IPS-18a (cell line): ENCODE results near the gene SYNDIG1.

Experiments
- H3K27ac ChIP-seq: one replicate; pipeline ENCODE4 v1.5.1; 2013; ENCODE audit warnings: low read length
- H3K27me3 ChIP-seq: one replicate; pipeline ENCODE4 v1.6.1; 2013; ENCODE audit warnings: mild to moderate bottlenecking, low read length; ENCODE audit not compliant: control insufficient read depth, insufficient read depth
- H3K36me3 ChIP-seq: one replicate; pipeline ENCODE4 v1.6.1; 2013; ENCODE audit warnings: low read depth, low read length; ENCODE audit not compliant: control insufficient read depth
- H3K4me1 ChIP-seq: one replicate; pipeline ENCODE4 v1.6.1; 2013; ENCODE audit warnings: low read depth, low read length; ENCODE audit not compliant: control insufficient read depth
- H3K4me3 ChIP-seq: one replicate; pipeline ENCODE4 v1.5.1; 2013; ENCODE audit warnings: low read length
- H3K9ac ChIP-seq: one replicate; pipeline ENCODE4 v1.6.1; 2013; ENCODE audit warnings: mild to moderate bottlenecking, low read length, moderate library complexity
- H3K9me3 ChIP-seq: one replicate; pipeline ENCODE4 v1.6.1; 2013; ENCODE audit warnings: low read depth, low read length; ENCODE audit not compliant: control insufficient read depth

SYNDIG1 gene

DNA sequence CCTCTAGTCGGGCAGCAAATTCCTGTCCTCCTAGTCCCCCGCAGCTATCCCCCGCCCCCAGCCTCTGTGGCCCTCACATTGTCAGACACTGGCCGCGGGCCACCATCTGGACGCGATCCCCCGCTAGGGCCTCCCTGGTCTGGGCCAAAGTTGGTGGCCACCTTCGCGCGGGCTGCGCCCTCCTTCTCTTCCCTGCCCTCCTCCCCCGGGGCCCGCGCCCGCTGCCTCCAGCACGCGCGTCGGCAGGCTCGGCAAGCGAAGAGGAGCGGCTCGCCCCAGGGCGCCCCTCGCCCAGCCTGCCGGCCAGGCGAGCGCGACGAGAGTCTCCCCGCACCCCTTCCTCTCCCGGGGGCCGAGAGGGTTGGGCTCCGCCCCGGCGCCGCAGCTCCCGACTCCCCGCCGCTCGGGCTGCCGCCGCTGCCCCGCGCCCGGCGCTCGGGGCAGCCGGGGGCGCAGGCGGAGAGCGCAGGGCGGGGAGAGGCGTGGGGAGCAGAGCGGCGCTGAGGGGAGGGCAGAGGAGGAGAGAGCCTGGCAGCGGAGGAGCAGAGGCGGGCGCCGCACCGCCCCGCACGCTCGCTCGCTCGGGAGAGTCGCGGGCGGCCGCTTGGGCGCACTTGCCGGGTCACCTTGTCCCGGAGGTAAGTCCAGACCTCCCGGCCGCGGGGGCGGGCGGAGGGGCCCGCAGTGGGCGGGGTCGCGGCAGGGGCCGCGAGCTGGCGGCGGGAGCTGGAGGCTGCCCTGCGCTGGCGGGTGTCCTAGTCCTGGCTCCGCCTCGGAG is at the start of gene SYNDIG1:
SYNDIG1 (plus strand) TSS at position 514 of the 778 bp plus-strand sequence. CDS start 73,469 bp downstream, outside the sequence.
- Histone ChIP-seq H3K27ac (no peak within 1 kb of the TSS), H3K4me3 (peak within 1 kb of the TSS; percentile 66), H3K9ac (peak within 1 kb of the TSS; percentile 29), H3K27me3 (peaks cover 70% of the 10 kb centered on the region), H3K4me1 (peaks cover 30% of the 10 kb centered on the region), H3K9me3 (no peaks in the 10 kb centered on the region), H3K36me3 (no peaks in the 10 kb centered on the region)

DNA sequence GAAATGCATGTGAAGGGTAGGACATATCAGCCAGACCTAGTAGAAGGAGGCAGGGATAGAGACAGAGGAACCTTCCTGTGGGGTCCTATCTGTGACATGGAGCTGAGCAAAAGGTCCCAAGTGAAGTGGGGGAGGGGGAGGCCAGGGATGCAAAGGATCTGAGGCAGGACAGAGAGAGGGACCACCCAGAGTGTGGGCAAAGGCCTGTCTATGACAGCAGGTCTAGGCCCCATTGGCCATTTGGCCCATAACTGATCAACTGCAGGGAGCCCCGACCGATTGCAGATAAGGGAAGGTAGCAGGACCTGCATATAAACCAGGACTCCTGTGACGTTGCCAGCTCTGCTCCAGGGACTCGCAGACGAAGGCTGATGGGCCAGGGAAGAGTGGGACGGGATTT is 49.6 kb upstream of the SYNDIG1 start:
- H3K4me1 ChIP-seq: peaks cover 13% of the 10 kb centered on the region
- no peak overlapping the region for H3K4me3 ChIP-seq
- H3K9me3 ChIP-seq: peaks cover 6% of the 10 kb centered on the region
- no peaks in the 10 kb centered on the region for H3K27me3 ChIP-seq
- H3K9ac ChIP-seq: no peak overlapping the region
- H3K36me3 ChIP-seq: no peaks in the 10 kb centered on the region
- no peak overlapping the region for H3K27ac ChIP-seq

DNA sequence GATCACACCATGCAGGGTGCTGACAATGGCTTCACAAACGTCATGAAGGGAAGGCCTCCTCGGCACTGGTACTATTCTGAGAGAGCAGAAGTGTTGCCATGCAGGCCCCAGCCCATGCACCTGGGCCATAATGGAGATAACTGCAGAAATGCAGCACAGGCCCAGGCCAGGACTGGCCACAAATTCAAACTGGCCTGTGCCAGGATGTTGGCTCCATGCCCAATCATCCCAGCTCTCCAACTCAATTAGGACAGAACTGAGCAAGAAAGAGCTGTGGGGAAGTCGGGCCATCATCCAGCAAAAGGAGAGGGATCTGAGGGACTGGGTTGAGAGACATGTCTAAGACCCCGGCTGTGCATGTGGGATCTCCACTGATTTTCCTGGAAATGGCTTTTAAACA is 48.9 kb upstream of the SYNDIG1 start:
- no peaks in the 10 kb centered on the region for H3K27me3 ChIP-seq
- H3K9me3 ChIP-seq: peaks cover 6% of the 10 kb centered on the region
- H3K36me3 ChIP-seq: no peaks in the 10 kb centered on the region
- H3K27ac ChIP-seq: no peak overlapping the region
- H3K4me1 ChIP-seq: peaks cover 20% of the 10 kb centered on the region
- no peak overlapping the region for H3K4me3 ChIP-seq
- H3K9ac ChIP-seq: no peak overlapping the region

DNA sequence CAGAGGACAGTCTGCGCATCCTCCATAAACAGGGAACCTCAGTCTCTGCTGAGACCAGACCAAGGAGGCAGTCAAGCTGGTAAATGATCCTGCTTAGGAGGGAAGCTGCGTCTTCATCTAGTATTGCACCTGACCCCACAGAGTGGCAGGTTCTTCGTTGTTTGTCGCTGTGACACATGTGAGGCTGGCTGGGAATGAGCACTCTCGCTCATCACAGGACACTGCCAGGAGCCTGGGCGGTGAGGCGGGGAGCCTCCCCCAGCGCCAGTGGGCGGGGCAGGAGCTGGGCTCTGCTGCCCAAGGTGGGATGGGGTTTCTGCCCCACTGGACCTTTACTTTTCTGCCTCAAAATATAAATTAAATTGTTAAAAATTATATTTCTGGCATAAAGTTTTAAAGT is 48.4 kb upstream of the SYNDIG1 start:
- H3K27me3 ChIP-seq: no peaks in the 10 kb centered on the region
- H3K27ac ChIP-seq: no peak overlapping the region
- H3K4me3 ChIP-seq: no peak overlapping the region
- H3K36me3 ChIP-seq: no peaks in the 10 kb centered on the region
- peaks cover 25% of the 10 kb centered on the region for H3K4me1 ChIP-seq
- H3K9ac ChIP-seq: no peak overlapping the region
- H3K9me3 ChIP-seq: peaks cover 4% of the 10 kb centered on the region

DNA sequence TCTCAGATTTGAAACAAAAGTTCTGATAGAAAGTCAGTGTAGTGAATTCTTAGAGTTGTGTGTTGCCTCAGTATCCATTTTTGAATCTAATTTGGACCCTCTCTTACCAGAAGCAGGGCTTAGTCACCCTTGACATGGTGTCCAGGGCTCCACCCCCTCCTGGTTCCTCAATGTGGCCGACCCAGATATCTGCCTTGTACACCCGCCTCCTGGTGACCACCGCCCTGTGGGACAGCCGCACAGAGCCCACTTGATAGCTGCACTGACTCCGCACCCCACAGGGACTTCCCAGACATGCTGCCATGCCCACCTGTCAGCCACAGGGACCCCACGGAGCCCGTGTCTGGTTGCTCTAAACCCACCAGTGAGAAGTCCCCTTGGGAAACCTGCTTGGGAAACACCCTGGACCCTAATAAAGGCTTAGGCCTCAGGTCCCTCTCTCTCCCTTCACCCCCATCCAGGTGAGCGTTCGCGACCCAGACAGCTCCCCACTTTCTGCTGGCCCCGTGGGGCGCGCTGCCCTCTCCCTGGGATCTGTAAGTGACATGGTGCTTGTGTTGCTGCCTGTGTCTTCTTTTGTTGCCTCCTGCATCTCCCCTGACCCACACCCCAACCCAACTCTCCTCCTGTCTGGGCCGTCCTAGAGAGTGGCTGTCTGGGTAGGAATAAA is 47.2 kb upstream of the SYNDIG1 start:
- no peaks in the 10 kb centered on the region for H3K9me3 ChIP-seq
- H3K4me1 ChIP-seq: peaks cover 35% of the 10 kb centered on the region
- H3K9ac ChIP-seq: no peak overlapping the region
- no peaks in the 10 kb centered on the region for H3K36me3 ChIP-seq
- H3K27ac ChIP-seq: no peak overlapping the region
- no peaks in the 10 kb centered on the region for H3K27me3 ChIP-seq
- H3K4me3 ChIP-seq: no peak overlapping the region

DNA sequence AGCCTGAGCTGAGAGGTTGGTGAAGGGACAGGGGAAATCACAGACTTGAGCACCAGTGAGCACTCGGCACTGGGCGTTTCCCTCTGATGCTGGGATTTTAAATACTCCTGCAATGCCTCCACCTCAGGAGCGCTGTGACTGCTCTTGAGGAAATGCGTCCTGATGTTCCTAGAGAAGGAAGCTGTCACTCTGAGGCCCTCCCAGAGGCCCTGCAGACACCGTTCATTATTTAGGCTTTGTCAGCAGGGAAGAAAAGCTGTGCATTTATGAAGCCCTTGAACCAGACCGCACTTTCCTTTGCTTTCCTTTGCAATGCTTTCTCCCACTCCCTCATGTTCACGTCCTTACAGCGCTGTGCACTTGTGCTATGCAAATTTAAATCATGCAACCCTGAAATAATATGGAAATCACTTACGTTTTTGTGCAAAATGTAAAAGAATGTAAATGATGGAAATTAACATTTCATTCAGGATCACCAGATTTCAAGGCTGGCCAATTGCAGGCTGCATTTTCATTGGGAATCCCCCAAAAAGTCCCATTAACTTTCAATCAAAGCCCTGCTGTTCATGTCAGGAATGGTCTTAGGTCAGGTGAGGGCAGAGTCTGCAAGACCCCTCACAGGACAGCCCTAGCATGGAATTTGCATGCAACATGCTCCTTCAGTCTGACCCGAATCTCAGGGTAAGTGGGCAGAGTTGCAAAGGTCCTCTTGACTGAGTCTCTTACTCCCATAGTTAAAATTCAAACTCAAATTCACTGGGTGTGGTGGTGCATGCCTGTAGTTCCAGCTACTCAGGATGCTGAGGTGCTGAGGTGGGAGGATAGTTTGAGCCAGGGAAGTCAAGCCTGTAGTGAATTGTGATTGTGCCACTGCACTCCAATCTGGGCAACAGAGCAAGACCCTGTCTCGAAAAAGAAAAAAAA is 45.8 kb upstream of the SYNDIG1 start:
- no peak overlapping the region for H3K27ac ChIP-seq
- no peaks in the 10 kb centered on the region for H3K27me3 ChIP-seq
- H3K9ac ChIP-seq: no peak overlapping the region
- peak overlapping the region; percentile 5 for H3K4me3 ChIP-seq
- H3K4me1 ChIP-seq: peaks cover 35% of the 10 kb centered on the region
- no peaks in the 10 kb centered on the region for H3K9me3 ChIP-seq
- H3K36me3 ChIP-seq: no peaks in the 10 kb centered on the region

DNA sequence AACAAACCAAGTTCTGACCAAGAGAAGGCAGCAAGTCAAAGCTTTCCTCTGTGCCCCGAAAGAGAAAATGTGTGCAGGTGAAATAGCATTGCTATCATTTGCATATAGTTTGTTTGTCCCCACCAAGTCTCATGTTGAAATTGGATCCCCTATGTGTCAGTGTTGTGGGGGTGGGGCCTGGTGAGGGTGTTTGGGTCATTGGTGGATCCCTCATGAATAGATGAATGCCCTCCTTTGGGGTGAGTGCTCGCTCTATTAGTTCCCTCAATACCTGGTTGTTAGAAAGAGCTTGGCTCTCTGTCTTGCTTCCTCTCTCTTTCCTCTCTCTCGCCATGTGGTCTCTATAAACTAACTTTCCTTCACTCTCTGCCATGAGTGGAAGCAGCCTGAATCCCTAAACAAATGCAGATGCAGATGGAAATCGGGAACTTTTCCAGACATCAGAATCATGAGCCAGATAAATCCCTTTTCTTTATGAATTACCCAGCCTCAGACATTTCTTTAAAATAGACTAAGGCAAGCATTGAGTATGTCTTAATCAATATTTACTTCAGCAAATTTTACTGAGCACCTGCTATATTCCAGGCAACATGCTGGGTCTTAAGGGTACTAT is 43.8 kb upstream of the SYNDIG1 start:
- H3K27ac ChIP-seq: no peak overlapping the region
- peaks cover 35% of the 10 kb centered on the region for H3K4me1 ChIP-seq
- no peak overlapping the region for H3K9ac ChIP-seq
- no peaks in the 10 kb centered on the region for H3K27me3 ChIP-seq
- no peaks in the 10 kb centered on the region for H3K36me3 ChIP-seq
- H3K9me3 ChIP-seq: no peaks in the 10 kb centered on the region
- peak overlapping the region; percentile 18 for H3K4me3 ChIP-seq

DNA sequence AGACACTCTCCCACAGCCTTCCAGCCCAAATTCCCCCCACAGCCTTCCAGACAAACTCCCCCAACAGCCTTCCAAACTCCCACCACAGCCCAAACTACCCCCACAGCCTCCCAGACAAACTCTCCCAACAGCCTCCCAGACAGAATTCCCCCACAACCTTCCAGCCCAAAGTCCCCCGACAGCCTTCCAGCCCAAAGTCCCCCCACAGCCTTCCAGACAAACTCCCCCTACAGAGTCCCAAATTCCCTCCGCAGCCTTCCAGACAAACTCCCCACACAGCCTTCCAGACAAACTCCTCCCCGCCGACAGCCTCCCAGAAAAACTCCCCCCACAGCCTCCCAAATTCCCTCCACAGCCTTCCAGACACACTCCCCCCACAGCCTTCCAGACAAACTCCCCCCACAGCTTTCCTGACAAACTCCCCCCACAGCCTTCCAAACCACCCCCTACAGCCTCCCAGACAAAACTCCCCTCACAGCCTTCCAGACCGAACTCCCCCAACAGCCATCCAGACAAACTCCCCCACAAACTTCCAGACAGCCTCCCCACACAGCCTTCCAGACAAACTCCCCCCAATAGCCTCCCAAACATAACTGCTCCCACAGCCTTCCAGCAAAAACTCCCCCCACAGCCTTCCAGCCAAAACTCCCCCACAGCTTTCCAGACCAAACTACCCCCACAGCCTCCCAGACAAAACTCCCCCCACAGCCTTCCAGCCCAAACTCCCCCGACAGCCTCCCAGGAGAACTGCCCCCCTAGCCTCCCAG is 38.0 kb upstream of the SYNDIG1 start:
- H3K9me3 ChIP-seq: no peaks in the 10 kb centered on the region
- no peaks in the 10 kb centered on the region for H3K27me3 ChIP-seq
- H3K27ac ChIP-seq: no peak overlapping the region

DNA sequence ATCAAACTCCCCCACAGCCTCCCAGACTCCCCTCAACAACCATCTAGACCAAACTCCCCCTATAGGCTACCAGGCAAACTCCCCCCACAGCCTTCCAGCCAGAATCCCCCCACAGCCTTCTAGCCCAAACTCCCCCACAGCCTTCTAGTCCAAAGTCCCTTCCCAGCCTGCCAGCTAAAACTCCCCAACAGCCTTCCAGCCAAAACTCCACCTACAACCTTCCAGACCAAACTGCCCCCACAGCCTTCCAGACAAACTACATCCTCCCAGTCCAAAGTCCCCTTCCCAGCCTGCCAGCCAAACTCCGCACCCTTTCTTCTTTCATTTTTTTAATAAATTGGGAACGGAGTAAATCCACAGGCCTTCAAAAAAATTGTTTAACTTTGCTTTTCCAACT is 37.4 kb upstream of the SYNDIG1 start:
- Histone ChIP-seq H3K9me3 (no peaks in the 10 kb centered on the region), H3K27me3 (no peaks in the 10 kb centered on the region), H3K36me3 (no peaks in the 10 kb centered on the region), H3K9ac (no peak overlapping the region), H3K4me1 (peaks cover 11% of the 10 kb centered on the region), H3K4me3 (no peak overlapping the region), H3K27ac (no peak overlapping the region)

More for the DNA sequence above, 38.0 kb upstream of the SYNDIG1 start:
- Histone ChIP-seq H3K9ac (no peak overlapping the region), H3K4me3 (no peak overlapping the region), H3K36me3 (no peaks in the 10 kb centered on the region), H3K4me1 (peaks cover 16% of the 10 kb centered on the region)

DNA sequence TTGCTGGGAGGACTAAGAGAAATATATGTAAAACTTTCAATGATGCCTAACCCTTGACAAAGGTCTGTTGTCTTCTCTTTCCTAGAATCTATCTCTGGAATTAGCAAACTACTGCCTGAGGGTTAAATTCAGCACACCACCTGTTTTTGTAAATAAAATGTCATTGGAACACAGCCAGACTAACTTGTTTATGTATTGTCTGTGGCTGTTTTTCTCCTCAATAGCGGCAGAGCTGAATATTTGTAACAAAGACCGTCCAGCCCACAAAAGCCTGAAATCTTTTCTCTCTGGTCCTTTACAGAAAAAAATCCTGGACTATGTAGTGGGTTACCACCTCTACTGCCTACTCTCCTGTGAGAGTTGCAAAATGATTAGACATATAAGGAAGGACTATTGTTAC is 33.3 kb upstream of the SYNDIG1 start:
- no peak overlapping the region for H3K4me3 ChIP-seq
- H3K4me1 ChIP-seq: peaks cover 11% of the 10 kb centered on the region
- H3K27me3 ChIP-seq: no peaks in the 10 kb centered on the region
- H3K36me3 ChIP-seq: no peaks in the 10 kb centered on the region
- no peak overlapping the region for H3K9ac ChIP-seq
- no peak overlapping the region for H3K27ac ChIP-seq
- no peaks in the 10 kb centered on the region for H3K9me3 ChIP-seq
